Osteocyte (in vitro differentiated cells): ENCODE data around the gene OR5L2. TPM values are rescaled to one million over a fixed set of nuclear protein-coding genes. Genes with fewer than 3 reads are reported as not detected.
"Not testable (repeated sequence)": the region's sequence is repeated elsewhere in the genome, so short reads cannot be mapped to it uniquely, and the experiment has no call there.

Source experiments
- DNase-seq: peaks from one replicate; pipeline ENCODE4 v3.0.0; 2021; ENCODE audit warnings: mixed read lengths; ENCODE audit not compliant: unreplicated experiment; ENCODE audit errors: extremely low spot score
- H3K27ac Mint-ChIP-seq: one replicate; pipeline ENCODE4 v1.8.0; 2021; ENCODE audit warnings: mild to moderate bottlenecking, mixed read lengths; ENCODE audit not compliant: unreplicated experiment
- H3K27me3 Mint-ChIP-seq: one replicate; pipeline ENCODE4 v1.8.0; 2021; ENCODE audit warnings: mixed read lengths; ENCODE audit not compliant: unreplicated experiment
- H3K36me3 Mint-ChIP-seq: one replicate; pipeline ENCODE4 v1.8.0; 2021; ENCODE audit warnings: mixed read lengths; ENCODE audit not compliant: unreplicated experiment
- H3K4me1 Mint-ChIP-seq: one replicate; pipeline ENCODE4 v1.8.0; 2021; ENCODE audit warnings: mixed read lengths; ENCODE audit not compliant: unreplicated experiment
- H3K4me3 Mint-ChIP-seq: one replicate; pipeline ENCODE4 v1.8.0; 2021; ENCODE audit warnings: mild to moderate bottlenecking, moderate library complexity, mixed read lengths; ENCODE audit not compliant: unreplicated experiment
- H3K9me3 Mint-ChIP-seq: one replicate; pipeline ENCODE4 v1.8.0; 2021; ENCODE audit warnings: mixed read lengths; ENCODE audit not compliant: unreplicated experiment
- total RNA-seq: library from RNA; stranded (reverse); gene quantifications from 2 replicates; pipeline ENCODE4 v1.2.1, GENCODE V29; 2021
- TF ChIP-seq, protein P1 (sequence below): fragments of 200-600 bp; sonication (generic); IDR thresholded peaks from 2 replicates; pipeline ENCODE4 v1.5.0; 2021; ENCODE audit warnings: antibody characterized with exemption, mild to moderate bottlenecking, moderate library complexity

Gene OR5L2
- total RNA-seq, 1 donor from 2014 or later: not detected

DNA sequence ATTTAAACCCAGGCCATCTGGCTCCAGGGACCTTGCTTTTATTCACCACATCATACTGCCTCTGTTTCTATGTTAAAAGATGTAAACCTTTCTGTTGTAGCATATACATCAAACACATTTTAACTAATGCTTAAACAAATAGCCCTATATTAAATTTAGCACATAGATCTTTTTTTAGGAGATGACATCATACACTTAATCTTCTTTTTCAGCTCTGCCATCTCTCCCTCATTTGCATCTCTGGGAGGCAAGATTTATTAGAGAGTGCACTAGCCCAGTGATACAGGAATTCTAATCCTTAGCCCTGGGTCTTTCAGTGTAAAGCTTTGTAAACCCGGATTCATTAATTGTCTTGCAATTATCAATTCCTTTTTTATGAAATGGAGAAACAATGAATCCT is 25.1 kb downstream of the OR5L2 start:
- no peak overlapping the region for H3K4me3 Mint-ChIP-seq
- no peak for DNase-seq
- no peak overlapping the region for H3K27ac Mint-ChIP-seq
- H3K36me3 Mint-ChIP-seq: no peaks in the 10 kb centered on the region
- H3K9me3 Mint-ChIP-seq: peaks cover 36% of the 10 kb centered on the region
- no peaks in the 10 kb centered on the region for H3K4me1 Mint-ChIP-seq
- H3K27me3 Mint-ChIP-seq: no peaks in the 10 kb centered on the region
- TF ChIP-seq, protein P1, sequence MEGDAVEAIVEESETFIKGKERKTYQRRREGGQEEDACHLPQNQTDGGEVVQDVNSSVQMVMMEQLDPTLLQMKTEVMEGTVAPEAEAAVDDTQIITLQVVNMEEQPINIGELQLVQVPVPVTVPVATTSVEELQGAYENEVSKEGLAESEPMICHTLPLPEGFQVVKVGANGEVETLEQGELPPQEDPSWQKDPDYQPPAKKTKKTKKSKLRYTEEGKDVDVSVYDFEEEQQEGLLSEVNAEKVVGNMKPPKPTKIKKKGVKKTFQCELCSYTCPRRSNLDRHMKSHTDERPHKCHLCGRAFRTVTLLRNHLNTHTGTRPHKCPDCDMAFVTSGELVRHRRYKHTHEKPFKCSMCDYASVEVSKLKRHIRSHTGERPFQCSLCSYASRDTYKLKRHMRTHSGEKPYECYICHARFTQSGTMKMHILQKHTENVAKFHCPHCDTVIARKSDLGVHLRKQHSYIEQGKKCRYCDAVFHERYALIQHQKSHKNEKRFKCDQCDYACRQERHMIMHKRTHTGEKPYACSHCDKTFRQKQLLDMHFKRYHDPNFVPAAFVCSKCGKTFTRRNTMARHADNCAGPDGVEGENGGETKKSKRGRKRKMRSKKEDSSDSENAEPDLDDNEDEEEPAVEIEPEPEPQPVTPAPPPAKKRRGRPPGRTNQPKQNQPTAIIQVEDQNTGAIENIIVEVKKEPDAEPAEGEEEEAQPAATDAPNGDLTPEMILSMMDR: no peak

DNA sequence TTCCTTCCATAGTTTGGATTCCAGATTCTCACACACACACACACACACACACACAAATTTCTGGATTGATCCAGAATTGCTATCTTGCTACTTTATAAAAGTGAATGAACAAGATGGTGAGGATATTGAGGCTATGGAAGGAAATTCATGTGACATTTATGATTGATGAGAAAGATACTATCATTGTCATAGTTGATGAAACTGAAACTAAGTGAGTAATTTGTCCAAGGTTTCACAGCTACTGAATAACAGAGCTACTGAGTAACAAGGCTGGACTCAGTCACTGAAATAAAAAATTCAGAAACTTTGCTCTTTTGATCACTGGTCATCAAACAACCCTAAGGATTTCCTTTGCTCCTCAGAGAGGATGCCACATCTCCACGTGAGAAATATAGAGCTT is 27.7 kb downstream of the OR5L2 start:
- peaks cover 43% of the 10 kb centered on the region for H3K9me3 Mint-ChIP-seq
- no peaks in the 10 kb centered on the region for H3K36me3 Mint-ChIP-seq
- no peak for DNase-seq
- H3K27ac Mint-ChIP-seq: no peak overlapping the region
- no peaks in the 10 kb centered on the region for H3K4me1 Mint-ChIP-seq
- TF ChIP-seq, protein P1: no peak
- H3K27me3 Mint-ChIP-seq: no peaks in the 10 kb centered on the region
- no peak overlapping the region for H3K4me3 Mint-ChIP-seq

DNA sequence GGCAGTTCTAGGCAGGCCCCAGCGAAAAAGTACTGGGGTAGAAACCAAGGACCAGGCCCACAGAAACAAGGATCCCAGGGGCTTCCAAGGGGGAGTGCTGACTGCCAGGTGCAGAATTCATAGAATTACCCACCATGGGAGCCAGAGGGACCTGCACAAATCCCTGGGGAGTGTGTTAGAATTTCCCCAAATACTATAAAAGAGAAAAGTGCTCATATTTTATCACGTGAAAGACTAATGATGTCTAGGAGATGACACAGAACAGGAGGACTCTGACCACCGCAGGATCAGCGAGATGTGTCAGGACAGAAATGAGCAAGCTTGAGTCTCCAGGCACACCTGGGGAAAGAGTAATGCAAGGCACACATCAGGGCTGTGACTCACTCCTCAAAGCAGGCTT is 40.3 kb downstream of the OR5L2 start:
- peaks cover 27% of the 10 kb centered on the region for H3K9me3 Mint-ChIP-seq

DNA sequence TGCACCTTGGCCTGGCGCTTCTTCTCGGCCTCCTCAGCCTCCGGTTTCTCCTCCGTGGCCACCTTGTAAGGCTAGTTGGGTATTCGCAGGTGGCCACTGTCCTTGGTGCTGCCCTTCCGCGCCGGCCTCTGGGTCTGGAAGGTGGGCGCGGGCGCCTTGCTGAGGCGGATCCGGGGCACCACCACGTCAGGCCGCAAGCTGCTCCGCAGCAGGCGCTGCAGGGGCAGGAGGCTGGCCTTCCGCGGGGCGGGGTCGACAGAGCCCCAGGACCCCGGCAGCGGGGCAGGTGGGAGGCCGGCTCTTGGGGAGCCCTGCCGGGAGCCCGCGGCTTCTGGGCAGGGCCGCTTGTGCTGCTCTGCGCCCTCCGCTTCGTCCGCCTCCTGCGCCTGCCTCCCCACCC is 45.7 kb downstream of the OR5L2 start:
- not testable (repeated sequence) for H3K4me3 Mint-ChIP-seq, DNase-seq, H3K9me3 Mint-ChIP-seq, H3K36me3 Mint-ChIP-seq, H3K4me1 Mint-ChIP-seq, H3K27me3 Mint-ChIP-seq, H3K27ac Mint-ChIP-seq

More for the DNA sequence above, 40.3 kb downstream of the OR5L2 start:
- H3K4me1 Mint-ChIP-seq, H3K27ac Mint-ChIP-seq, H3K4me3 Mint-ChIP-seq, H3K27me3 Mint-ChIP-seq, H3K36me3 Mint-ChIP-seq, DNase-seq: not testable (repeated sequence)

DNA sequence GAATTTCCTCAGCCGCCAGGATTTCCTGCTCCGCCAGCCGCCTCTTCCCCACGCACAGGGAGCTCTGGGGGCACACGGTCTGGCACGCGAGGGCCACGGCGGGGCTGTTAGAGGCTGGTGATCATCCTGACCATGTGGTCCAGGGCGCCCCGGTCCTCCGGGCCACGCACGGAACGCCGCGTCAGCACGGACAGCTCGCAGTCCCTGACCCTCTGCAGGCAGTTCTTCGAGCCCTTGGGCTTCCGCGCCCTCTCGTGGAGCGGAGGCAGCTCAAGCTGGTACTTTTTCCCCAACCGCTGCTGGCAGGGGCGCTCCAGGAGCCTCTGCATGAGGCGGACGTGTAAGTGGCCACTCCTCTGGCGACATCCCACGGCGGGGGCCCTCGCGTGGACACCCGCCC is 46.1 kb downstream of the OR5L2 start:
- not testable (repeated sequence) for H3K4me1 Mint-ChIP-seq, DNase-seq, H3K27me3 Mint-ChIP-seq, H3K4me3 Mint-ChIP-seq, H3K27ac Mint-ChIP-seq, H3K36me3 Mint-ChIP-seq
- H3K9me3 Mint-ChIP-seq: peaks cover 11% of the 10 kb centered on the region

Other genes starting within 250 kb of the OR5L2 start
- not detected in 2 replicates for gene OR4C11, start 219.6 kb upstream of the OR5L2 start, total RNA-seq
- not detected in 2 replicates for gene OR4P4, start 192.1 kb upstream of the OR5L2 start, total RNA-seq
- gene OR4S2, start 178.9 kb upstream of the OR5L2 start, total RNA-seq: not detected in 2 replicates
- not detected in 2 replicates for gene OR4C6, start 165.0 kb upstream of the OR5L2 start, total RNA-seq
- not detected in 2 replicates for gene OR5D13, start 53.8 kb upstream of the OR5L2 start, total RNA-seq
- not detected in 2 replicates for gene OR5D14, start 31.7 kb upstream of the OR5L2 start, total RNA-seq
- gene OR5L1, start 15.9 kb upstream of the OR5L2 start, total RNA-seq: not detected in 2 replicates
- gene OR5D18, start 7.6 kb upstream of the OR5L2 start, total RNA-seq: not detected in 2 replicates
- gene OR5D16, start 11.5 kb downstream of the OR5L2 start, total RNA-seq: not detected in 2 replicates
- gene TRIM51, start 56.1 kb downstream of the OR5L2 start, total RNA-seq: not detected in 2 replicates
- not detected in 2 replicates for gene OR5W2, start 87.4 kb downstream of the OR5L2 start, total RNA-seq
- not detected in 2 replicates for gene OR5I1, start 109.2 kb downstream of the OR5L2 start, total RNA-seq
- gene OR10AG1, start 142.7 kb downstream of the OR5L2 start, total RNA-seq: not detected in 2 replicates
- gene OR5F1, start 167.4 kb downstream of the OR5L2 start, total RNA-seq: not detected in 2 replicates
- gene OR5AS1, start 200.4 kb downstream of the OR5L2 start, total RNA-seq: not detected in 2 replicates